Measurements from ENCODE around the gene ZNF526.

DNA sequence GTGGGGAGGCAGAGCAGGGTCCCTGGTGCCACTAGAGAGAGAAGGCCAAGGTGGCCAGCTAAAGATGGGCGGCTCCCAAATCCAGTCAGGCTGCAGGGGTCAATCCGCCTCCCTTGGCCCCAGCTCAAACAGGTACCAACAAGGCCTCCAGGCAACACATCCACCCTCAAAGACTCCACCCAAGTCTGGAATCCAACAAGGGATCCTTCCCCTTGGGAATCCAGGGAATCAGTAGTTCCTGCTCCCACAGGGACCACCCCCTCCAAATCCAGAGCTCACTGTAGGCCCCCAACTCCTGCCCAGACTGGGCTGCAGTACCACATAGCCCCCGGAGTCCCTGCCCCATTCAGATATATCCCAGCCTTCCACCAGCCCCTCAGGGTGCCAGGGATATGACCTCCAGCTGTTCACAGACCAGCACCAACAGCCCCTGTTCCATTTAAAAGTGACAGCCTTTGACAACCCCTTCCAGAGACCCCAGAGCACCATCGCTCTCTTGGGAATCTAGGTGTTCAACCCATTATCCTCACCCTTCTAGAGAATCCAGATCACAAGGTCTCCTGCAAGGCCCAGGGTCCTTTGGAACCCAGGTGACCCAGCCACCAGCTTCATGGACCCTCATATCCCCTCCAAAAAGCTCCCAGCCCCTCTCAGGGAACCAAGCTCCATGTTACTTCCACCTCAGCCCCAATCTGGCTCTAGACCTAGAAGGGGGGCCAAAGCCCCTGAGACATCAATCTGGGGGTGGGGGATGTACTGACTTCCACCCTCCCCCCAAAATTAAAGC is 31.7 kb downstream of the ZNF526 start:
- TF ChIP-seq CTCF (IDR thresholded peaks at IDR 0.05): no peak
- no peak for TF ChIP-seq POLR2A (IDR thresholded peaks at IDR 0.05)
- no peak for TF ChIP-seq EP300 (IDR thresholded peaks at IDR 0.05)
